HG02642 (cell line): ENCODE measurements around the gene SLC24A3.

Source experiments
- ATAC-seq: cut with Tn5 transposase; IDR thresholded peaks from one replicate; pipeline ENCODE4 v1.9.1; 2021; ENCODE audit warnings: mild to moderate bottlenecking; ENCODE audit not compliant: unreplicated experiment, poor library complexity

Gene SLC24A3

GRCh38 chr20:19236371-19237055 is 24.1 kb downstream of the SLC24A3 start:
- ATAC-seq: no peak

DNA sequence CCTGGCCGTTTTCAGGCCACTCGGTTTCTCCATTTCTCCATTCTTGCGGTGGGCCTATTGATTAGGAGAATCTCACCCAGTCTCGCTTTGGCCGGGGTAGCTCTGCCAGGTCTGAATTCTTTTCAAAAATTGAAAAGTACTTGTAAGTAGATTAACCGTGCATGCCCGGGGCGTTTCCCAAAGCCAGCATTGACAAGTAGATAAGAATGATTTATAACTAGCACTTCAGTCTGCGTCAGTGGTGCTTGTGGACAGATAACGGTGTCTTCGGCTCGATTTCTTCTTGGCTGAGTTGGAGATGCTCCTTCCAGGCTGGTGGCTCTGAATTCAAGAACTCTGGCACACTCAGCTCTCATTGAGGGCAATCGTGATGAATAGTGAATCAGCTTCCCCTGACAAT is 29.0 kb downstream of the SLC24A3 start:
- no peak for ATAC-seq

- no peak for ATAC-seq
These were observed 31.8 kb downstream of the SLC24A3 start for GRCh38 chr20:19244291-19244690.

DNA sequence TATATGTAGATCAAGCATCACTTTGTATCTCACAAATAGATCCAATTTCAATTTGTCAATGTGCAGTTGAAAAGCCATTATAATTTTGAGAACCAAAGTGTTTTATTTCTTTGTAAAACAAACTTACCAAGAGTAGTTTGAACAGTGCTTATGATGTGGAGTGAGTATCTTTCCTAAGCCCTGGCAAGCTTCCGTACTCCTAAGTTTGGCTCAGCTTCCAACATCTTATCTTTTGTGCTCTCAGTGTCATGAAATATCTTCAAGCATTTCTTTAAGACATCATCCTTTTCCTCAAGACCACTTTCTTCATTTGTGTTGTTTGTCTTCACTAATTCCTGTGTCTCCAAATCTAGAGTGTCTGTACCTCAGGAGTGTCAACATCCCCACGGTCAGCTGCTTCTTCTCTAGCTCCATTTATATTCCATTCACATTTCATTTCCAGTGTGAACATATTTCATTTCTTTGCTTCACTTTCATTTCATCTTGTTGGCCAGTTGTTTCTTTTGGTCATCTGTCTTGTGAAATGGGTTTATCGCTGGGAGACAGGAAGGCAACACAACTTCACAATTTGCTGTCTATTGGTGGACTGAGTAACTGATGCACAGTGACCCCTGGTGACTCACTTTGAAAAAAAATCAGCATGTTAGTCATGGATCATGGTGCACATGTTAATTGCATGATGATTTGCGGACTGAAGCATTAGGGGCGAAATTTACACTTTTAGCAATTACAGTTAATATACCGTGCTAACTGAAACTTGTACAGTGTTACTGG is 36.9 kb downstream of the SLC24A3 start:
- no peak for ATAC-seq

GRCh38 chr20:19250346-19250745 is 37.9 kb downstream of the SLC24A3 start:
- no peak for ATAC-seq

- ATAC-seq: no peak
These were observed 39.1 kb downstream of the SLC24A3 start for GRCh38 chr20:19251506-19251905.

GRCh38 chr20:19251958-19252357 is 39.5 kb downstream of the SLC24A3 start:
- ATAC-seq: no peak

DNA sequence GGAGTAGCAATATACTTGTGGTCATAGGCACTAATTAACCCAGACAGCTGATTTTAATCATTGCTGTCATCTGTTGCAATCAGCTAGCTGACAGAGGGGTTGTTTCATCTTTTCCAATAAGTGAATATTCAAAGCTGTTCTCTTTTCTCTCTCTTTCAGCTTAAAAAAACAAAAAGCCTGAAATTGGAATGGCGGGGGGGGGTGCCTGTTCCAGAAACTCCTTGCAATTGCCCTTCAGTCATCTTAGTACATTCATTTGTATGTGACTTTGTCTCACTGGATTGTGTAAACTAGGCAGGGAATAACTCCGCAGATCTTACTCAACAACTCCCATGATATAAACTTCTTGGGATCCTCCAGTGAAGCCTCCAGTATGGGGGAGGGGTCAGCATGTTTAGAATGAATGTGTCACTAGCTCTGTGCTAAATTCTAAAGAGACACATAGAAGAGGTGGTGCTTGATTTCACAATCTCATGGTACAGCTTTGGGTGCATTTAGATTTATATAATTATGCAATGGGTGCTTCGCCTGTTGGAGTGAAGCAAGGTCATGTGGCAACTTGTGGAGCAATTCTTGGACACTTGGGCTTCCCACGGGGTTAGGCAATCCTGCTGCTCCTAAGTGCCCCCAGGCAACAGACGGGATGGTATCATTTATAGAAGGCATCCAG is 40.1 kb downstream of the SLC24A3 start:
- ATAC-seq: no peak

- ATAC-seq: no peak
These were observed 40.9 kb downstream of the SLC24A3 start for GRCh38 chr20:19253316-19253715.

DNA sequence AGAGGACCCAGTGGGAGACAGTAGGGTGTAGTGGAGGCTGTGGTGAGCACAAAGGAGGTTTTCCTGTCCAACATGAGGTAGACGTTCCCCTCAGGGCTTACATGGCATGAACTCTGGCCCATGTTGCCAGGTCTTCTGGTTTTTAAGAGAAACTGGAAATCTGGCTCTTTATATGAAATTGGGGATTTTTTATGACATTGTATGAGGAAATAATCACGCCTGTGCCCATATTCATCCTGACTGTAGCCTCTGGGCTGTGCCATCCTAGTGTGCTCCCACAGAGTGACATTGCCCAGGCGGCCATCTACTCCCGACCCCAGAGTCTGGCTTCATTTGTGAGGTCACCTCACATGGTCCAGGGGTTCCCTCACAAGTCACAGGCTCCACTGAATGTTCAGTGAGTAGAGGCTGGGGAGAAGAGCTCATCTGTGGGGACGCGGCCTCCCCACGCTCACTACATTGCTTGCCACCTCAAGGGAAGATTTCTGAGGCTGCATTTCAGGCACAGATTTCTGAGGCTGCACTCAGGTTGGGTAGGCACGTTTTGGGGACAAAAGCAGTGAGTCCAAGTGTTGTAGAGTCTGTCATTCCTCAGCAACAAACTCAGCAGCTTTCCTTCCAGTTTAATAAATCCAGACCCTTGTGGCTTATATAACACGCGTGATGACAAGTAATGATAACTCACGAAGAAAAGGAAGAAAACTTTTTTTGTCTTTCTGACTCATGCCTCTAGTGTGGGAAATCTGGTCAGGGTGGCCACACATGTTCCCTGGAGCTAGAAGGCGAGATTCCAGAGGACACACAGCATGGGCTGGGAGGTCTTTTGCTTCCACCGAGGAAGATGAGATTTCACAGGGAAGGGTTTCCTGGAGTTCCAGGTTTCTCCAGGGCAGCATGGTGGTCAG is 41.7 kb downstream of the SLC24A3 start:
- ATAC-seq: no peak

GRCh38 chr20:19254956-19255355 is 42.5 kb downstream of the SLC24A3 start:
- ATAC-seq: no peak

DNA sequence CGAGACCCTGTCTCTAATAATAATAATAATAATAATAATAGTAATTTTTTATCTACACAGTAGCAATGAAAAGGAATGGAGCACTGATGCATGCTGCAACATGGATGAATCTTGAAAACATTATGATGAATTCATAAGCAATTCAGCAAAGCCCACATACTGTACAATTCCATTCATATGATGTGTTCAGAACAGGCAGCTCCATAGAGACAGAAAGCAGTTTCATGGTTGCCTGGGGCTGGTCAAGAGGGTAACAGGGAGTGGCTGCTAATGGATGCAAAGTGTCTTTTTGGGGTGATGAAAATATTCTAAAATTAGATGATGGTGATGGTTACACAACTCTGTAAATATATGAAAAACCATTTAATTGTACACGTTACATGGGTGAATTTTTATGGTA is 43.6 kb downstream of the SLC24A3 start:
- no peak for ATAC-seq

DNA sequence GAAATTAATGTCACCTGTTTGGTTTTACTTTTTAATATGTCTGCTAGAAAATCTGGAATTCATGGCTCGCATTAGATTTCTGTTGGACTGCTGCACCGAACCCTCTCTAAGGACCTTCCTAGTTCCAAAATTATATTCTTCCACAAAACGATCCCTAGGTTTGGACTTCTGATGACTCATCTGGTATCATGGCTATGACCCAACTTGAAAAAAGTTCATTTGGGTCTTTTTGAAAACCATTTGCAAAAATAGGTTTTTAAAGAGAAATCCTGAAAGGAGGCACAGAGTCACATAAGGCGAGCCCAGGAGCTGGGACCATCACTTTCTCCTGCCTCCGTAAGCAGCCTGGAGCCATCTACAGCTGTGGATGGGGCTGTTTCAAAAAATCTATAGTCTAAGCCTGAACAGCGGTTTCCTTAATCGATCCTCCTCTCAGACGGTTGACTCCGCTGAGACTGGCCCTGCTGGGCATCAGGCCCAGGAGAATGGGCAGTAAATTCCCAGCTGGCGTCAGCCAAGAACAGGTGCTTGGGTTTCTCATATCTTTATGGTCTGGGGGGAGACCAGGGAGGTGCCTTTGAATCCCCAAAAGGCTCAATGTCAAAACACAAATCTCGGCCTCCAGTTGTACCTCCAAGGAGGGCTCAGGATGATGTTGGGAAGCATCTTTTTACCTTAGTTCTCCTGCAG is 44.6 kb downstream of the SLC24A3 start:
- no peak for ATAC-seq

DNA sequence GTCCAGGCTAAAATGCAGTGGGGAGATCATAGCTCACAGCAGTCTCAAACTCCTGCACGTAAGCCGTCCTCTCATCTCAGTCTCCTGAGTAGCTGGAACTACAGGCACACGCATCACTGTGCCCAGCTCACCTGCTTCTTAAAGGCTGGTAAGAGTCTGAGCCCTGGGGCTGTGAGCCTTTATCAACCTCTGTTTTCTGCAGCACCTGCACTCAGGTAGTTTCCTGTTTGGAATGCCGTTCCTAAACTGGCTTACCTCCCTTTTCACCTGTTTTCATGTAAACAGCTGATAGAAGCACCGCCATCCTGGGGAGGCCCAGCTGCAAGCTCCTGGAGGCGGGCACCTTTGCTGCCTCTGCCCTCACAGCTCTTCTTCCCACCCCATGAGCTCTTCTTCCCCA is 45.4 kb downstream of the SLC24A3 start:
- no peak for ATAC-seq

DNA sequence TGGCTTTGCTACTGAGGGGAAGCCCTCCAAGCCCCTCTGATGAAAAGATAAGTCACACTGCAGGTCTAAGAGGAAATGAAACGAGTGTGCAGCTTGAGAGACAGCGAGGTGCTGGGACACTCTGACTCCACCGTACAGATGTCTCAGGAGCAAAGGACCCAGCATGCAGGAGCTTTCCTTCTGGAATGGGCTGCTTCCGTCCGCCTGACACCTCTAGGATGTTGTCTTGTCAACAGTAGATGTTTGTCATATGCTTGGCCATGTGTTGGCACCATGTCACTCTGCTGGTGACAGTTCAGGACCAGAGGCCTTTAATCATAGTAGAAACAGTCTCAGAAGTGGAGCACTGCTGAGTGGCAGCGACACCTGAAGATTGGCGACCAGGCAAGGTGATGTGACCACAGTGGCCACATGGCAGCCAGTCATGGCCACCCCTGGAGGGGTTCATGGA is 46.7 kb downstream of the SLC24A3 start:
- no peak for ATAC-seq

- ATAC-seq: peak; percentile 52
These were observed 48.1 kb downstream of the SLC24A3 start for GRCh38 chr20:19260412-19261090.

- ATAC-seq: no peak
These were observed 51.7 kb downstream of the SLC24A3 start for GRCh38 chr20:19264191-19264590.

DNA sequence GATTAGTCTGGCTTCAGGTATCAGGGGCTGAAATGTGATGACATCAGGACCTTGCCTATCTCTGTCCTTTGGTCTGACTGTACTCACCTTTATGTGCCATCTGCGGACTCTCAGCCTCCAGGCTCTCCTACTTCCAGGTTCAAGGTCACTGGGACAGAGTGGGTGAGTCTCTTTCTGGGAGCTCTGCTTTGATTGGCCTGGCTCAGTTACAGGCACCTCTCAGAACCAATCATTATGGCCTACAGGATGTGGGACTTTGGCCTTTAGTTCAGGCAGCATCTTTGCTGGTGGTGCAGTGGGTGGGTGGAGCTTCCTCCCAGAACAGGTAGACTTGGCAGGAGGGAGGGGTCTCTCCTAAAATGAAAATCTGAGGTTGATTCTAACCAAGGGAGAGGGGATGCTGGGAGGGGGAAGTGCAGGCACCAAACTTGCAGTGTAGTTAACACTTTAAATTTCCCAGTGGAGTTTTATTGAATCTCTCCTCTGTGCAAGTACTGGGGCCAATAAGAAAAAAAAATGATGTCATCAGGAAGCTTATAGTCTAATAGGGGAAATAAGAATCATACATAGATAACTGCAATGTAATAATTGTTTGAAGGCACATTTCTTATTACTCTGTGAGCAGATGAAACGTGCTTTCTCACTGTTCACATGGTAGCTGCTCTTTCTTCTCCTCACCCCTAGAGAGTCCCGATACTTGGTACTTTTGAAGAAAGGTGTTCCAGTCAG is 53.4 kb downstream of the SLC24A3 start:
- no peak for ATAC-seq

GRCh38 chr20:19268426-19268825 is 56.0 kb downstream of the SLC24A3 start:
- ATAC-seq: no peak
